IPS-20b (cell line): Measurements from ENCODE around the gene RILPL2.

Experiments used
- H3K27ac ChIP-seq: one replicate; pipeline ENCODE4 v1.5.1; 2013; ENCODE audit warnings: low read length
- H3K27me3 ChIP-seq: 2 replicates; pipeline ENCODE4 v1.6.1; 2013; ENCODE audit warnings: mild to moderate bottlenecking, low read length, inconsistent platforms; ENCODE audit not compliant: insufficient read depth
- H3K36me3 ChIP-seq: 2 replicates; pipeline ENCODE4 v1.6.1; 2013; ENCODE audit warnings: low read depth, mild to moderate bottlenecking, inconsistent platforms, low read length, moderate library complexity; ENCODE audit not compliant: insufficient read depth
- H3K4me1 ChIP-seq: 2 replicates; pipeline ENCODE4 v1.6.1; 2013; ENCODE audit warnings: mild to moderate bottlenecking, control low read depth, inconsistent platforms, low read length, moderate library complexity; ENCODE audit not compliant: insufficient read depth
- H3K4me3 ChIP-seq: 2 replicates; pipeline ENCODE4 v1.5.1; 2013; ENCODE audit warnings: mild to moderate bottlenecking, low read length, inconsistent platforms
- H3K9ac ChIP-seq: 2 replicates; pipeline ENCODE4 v1.6.1; 2013; ENCODE audit warnings: low read depth, mild to moderate bottlenecking, inconsistent platforms, low read length, moderate library complexity
- H3K9me3 ChIP-seq: 2 replicates; pipeline ENCODE4 v1.6.1; 2013; ENCODE audit warnings: mild to moderate bottlenecking, low read depth, low read length, inconsistent platforms; ENCODE audit not compliant: insufficient read depth

The RILPL2 gene

DNA sequence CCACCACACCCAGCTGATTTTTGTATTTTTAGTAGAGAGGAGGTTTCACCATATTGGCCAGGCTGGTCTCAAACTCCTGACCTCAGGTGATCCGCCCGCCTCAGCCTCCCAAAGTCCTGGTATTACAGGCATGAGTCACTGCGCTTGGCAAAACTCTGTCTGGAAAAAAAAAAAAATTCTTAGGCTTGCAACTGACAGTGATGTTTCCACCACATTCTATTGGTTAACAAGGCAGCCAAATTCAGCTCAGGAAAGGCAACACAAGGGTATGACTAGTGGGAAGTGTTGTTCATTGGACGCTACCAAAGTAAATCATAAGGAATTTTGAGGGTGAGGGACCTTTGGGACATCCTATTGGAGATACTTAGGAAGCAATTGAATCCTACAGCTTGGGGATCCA lies 69.0 kb downstream of the RILPL2 start:
- Histone ChIP-seq H3K27ac (no peak overlapping the region), H3K4me3 (no peak overlapping the region), H3K4me1 (no peaks in the 10 kb centered on the region), H3K27me3 (no peaks in the 10 kb centered on the region), H3K9ac (no peak overlapping the region), H3K36me3 (no peaks in the 10 kb centered on the region), H3K9me3 (no peaks in the 10 kb centered on the region)
